HEK293T (cell line): Measurements from ENCODE around the gene CHST11.

Experiments used
- ARNT ChIP-seq: fragments of 450-650 bp; IDR thresholded peaks from 2 replicates; pipeline ENCODE4 v1.6.1; 2017; ENCODE audit warnings: mild to moderate bottlenecking
- BHLHE40 ChIP-seq: fragments of 450-650 bp; IDR thresholded peaks from 2 replicates; pipeline ENCODE4 v1.6.1; 2016; ENCODE audit warnings: mild to moderate bottlenecking, moderate library complexity, borderline replicate concordance
- ELF4 ChIP-seq: fragments of 450-650 bp; IDR thresholded peaks from 2 replicates; pipeline ENCODE4 v1.6.1; 2017; ENCODE audit warnings: antibody characterized with exemption
- FOXA1 ChIP-seq: fragments of 450-650 bp; IDR thresholded peaks from 2 replicates; pipeline ENCODE4 v1.6.1; 2016; ENCODE audit warnings: mild to moderate bottlenecking
- FOXK2 ChIP-seq: fragments of 450-650 bp; IDR thresholded peaks from 2 replicates; pipeline ENCODE4 v1.6.1; 2016; ENCODE audit warnings: mild to moderate bottlenecking
- FOXM1 ChIP-seq: fragments of 450-650 bp; IDR thresholded peaks from 2 replicates; pipeline ENCODE4 v1.6.1; 2017; ENCODE audit warnings: mild to moderate bottlenecking, borderline replicate concordance
- HDGF ChIP-seq: fragments of 450-650 bp; IDR thresholded peaks from 2 replicates; pipeline ENCODE4 v1.6.1; 2017; ENCODE audit warnings: antibody characterized with exemption, borderline replicate concordance
- LEF1 ChIP-seq: fragments of 450-650 bp; IDR thresholded peaks from 2 replicates; pipeline ENCODE4 v1.6.1; 2017; ENCODE audit warnings: mild to moderate bottlenecking, borderline replicate concordance
- NFRKB ChIP-seq: fragments of 450-650 bp; IDR thresholded peaks from 2 replicates; pipeline ENCODE4 v1.6.1; 2016; ENCODE audit warnings: mild to moderate bottlenecking, moderate library complexity
- SP1 ChIP-seq: fragments of 450-650 bp; IDR thresholded peaks from 2 replicates; pipeline ENCODE4 v1.6.1; 2017
- SUZ12 ChIP-seq: fragments of 450-650 bp; IDR thresholded peaks from 2 replicates; pipeline ENCODE4 v1.6.1; 2016; ENCODE audit warnings: mild to moderate bottlenecking
- TARDBP ChIP-seq: fragments of 450-650 bp; IDR thresholded peaks from 2 replicates; pipeline ENCODE4 v1.6.1; 2016

GRCh38 chr12:104630230-104630670 lies 173.5 kb downstream of the CHST11 start:
- TF ChIP-seq HDGF, result no peak
- no peak for TF ChIP-seq ELF4
- no peak for TF ChIP-seq FOXM1
- no peak for TF ChIP-seq TARDBP
- no peak for TF ChIP-seq SP1
- no peak for TF ChIP-seq ARNT
- no peak for TF ChIP-seq BHLHE40
- no peak for TF ChIP-seq NFRKB
- no peak for TF ChIP-seq FOXA1
- no peak for TF ChIP-seq LEF1
- TF ChIP-seq SUZ12, result no peak
- TF ChIP-seq FOXK2, result no peak
